LNCaP clone FGC (cell line): ENCODE measurements around the gene SLC6A13.

Experiments used
- DNase-seq: peaks from one replicate; pipeline ENCODE4 v3.0.0-alpha.2; 2011; ENCODE audit warnings: low read depth
- H3K4me3 ChIP-seq: 2 replicates; pipeline ENCODE4 v1.5.1; 2011; ENCODE audit warnings: mild to moderate bottlenecking, low read depth, low read length, control low read depth
- CTCF ChIP-seq: IDR thresholded peaks from 2 replicates; pipeline ENCODE4 v1.5.1; 2012; ENCODE audit warnings: mild to moderate bottlenecking; ENCODE audit not compliant: control insufficient read depth, insufficient read depth; ENCODE audit errors: extremely low read depth

The SLC6A13 gene

DNA sequence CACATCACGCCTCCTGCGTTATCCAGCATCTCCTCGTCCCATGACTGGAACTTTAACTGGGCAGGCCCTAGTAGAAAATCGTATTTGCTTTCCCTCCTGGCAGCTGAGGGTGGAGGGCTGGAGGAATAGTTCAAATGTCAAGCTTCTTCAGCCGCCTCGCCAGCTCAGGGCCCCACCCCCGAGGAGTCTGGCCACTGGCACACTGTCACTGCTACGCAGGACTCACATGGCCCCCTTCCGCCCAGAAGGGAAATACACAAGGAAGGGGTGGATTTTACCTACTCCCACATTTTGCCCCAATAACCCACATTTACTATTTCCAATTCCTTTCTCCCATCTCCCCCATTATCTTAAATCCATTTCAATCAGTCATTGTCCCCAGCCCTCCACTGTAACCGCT is 8.6 kb downstream of the SLC6A13 start:
- no peak for DNase-seq
- H3K4me3 ChIP-seq, result no peak overlapping the region
- TF ChIP-seq CTCF, result no peak

DNA sequence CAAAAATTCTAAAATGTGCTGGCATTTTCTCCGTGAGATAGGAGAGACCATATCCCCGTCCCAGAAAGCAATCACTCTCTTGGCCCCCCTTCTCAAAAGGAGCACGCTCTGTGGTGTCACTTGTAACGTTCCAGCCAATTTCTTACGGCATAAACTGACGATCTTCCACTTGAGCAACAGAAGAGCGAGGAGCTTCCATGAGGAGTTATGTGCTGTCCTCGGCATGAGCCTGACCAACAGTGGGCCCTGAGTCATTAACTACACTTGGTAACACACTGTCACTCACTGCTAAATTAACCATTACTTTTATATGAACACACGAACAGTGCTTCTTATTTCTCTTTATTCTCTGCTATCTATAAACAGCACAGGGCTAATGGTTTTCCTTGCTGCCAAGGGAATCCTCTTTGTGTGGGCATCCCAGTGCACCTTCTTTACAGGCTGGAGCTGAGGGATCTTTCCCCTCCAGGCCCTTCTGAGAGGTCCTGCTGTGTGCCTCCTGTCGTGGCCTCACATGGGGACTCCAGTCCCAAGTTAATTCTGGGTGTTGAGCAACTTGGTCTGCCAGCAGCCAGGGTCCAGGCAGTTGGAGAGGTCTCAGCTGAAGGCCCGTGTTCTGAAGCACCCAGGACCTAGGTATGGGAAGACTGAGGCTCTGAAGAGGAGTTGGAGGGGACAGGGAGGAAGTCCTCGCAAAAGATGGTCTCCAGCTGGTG is 9.4 kb downstream of the SLC6A13 start:
- H3K4me3 ChIP-seq, result no peak overlapping the region
- no peak for DNase-seq
- no peak for TF ChIP-seq CTCF

- DNase-seq, result no peak
- TF ChIP-seq CTCF, result no peak
Observed at GRCh38 chr12:252636-253035, 10.0 kb downstream of the SLC6A13 start.

DNA sequence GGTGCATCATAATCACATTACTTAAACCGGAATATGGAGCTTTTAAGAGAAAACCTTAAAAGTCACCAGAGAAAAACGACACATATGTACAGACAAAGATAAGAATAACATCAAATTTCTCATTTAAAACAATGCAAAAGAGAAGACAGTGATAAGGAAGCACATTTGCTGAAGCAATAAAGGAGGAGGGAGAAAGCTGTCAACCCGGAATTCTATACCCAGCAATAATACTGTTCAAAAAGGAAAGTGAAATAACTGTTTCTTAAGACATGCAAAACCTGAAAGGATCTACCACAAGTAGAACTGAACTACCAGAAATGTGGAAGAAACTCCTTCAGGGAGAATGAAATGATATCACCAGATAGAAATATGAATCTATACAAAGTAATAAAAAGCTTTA is 15.4 kb downstream of the SLC6A13 start:
- no peak for TF ChIP-seq CTCF
- H3K4me3 ChIP-seq, result no peak overlapping the region
- DNase-seq, result no peak

More at GRCh38 chr12:252636-253035, 10.0 kb downstream of the SLC6A13 start:
- no peak overlapping the region for H3K4me3 ChIP-seq

- H3K4me3 ChIP-seq, result no peak overlapping the region
- TF ChIP-seq CTCF, result no peak
- DNase-seq, result no peak
Observed at GRCh38 chr12:243381-243780, 19.3 kb downstream of the SLC6A13 start.

- TF ChIP-seq CTCF, result no peak
- no peak for DNase-seq
- H3K4me3 ChIP-seq, result no peak overlapping the region
Observed at GRCh38 chr12:242496-242895, 20.1 kb downstream of the SLC6A13 start.

DNA sequence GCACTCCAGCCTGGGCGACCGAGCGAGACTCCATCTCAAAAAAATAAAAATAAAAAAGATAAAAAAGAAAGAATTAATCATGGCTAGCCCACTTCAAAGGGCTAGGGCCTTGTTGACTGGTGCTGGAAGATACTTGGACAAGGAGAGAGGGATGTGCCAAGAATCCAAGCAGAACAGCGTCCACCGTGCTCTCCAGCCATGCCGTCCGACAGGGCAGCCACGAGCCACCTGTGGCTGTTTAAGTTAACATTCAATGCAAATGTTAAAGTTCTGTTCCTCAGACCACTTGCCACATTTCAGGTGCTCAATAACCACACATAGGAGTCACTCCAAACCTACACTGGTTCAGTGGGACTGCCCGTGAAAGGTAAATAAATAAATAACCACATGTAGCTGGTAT is 21.4 kb downstream of the SLC6A13 start:
- no peak overlapping the region for H3K4me3 ChIP-seq
- no peak for DNase-seq
- no peak for TF ChIP-seq CTCF
